Measurements from ENCODE around the gene ARHGEF2.

GRCh38 chr1:155989242-155990004 lies 11.1 kb upstream of the ARHGEF2 start:
- TF ChIP-seq CTCF (IDR thresholded peaks at IDR 0.05) (peak; percentile 87 to 98 (median 97)), POLR2A (IDR thresholded peaks at IDR 0.05) (no peak)

Measured in ovary (tissue), 3 donors.